Measurements from ENCODE around the gene ARHGAP24. TPM values are rescaled to one million over a fixed set of nuclear protein-coding genes. Genes with fewer than 3 reads are reported as not detected.

The ARHGAP24 gene
- total RNA-seq, 1 experiment from 2014 or later = 1.3 TPM

GRCh38 chr4:85476381-85476780, 1.4 kb downstream of the ARHGAP24 start:
- no TSS peak for BruUV-seq (replicated peaks)
- no peaks in the 10 kb centered on the region for H3K27me3 ChIP-seq (ENCODE audit: insufficient read depth, low read length)
- no peak for ATAC-seq

GRCh38 chr4:85477534-85477933, 2.6 kb downstream of the ARHGAP24 start:
- ATAC-seq (no peak), DNase-seq (ENCODE audit: low read depth, low spot score) (no peak)
- no peak overlapping the region for H3K4me2 ChIP-seq (ENCODE audit: low read length)
- no peaks in the 10 kb centered on the region for H3K9me3 ChIP-seq (ENCODE audit: control insufficient read depth in 1 of 2, insufficient read depth in 1 of 2, low read depth in 1 of 2, low read length in 2 of 2)
- no peaks in the 10 kb centered on the region for H4K20me1 ChIP-seq (ENCODE audit: insufficient read depth)
- H3K36me3 ChIP-seq (ENCODE audit: control insufficient read depth in 1 of 2, insufficient read depth in 2 of 2, low read length in 2 of 2) = no peaks in the 10 kb centered on the region
- H3K4me1 ChIP-seq (ENCODE audit: control insufficient read depth in 1 of 2, insufficient read depth in 2 of 2, low read length in 2 of 2) = peaks cover 2 to 6% of the 10 kb centered on the region in 2 experiments; a peak in 3 of 4 replicates
- H2AFZ ChIP-seq (ENCODE audit: low read depth, low read length, poor library complexity, severe bottlenecking) = no peak overlapping the region
- POLR2A ChIA-PET = no interaction called here
- no peak overlapping the region for H3K27ac ChIP-seq (ENCODE audit: low read depth, low read length)
- no peak overlapping the region for H3K4me3 ChIP-seq (replicated peaks in 1 of 2; ENCODE audit: low read depth in 1 of 2, low read length in 2 of 2)
- RAD21 ChIA-PET (ENCODE audit: low non-redundant PET in 1 of 2, low total read pairs in 2 of 2, uncharacterized antibody in 2 of 2, unreplicated experiment in 2 of 2) = no interaction called here
- TF ChIP-seq EZH2 (IDR thresholded peaks at IDR 0.05) (no peak), MAX (IDR thresholded peaks at IDR 0.05) (no peak), CBX3 (IDR thresholded peaks at IDR 0.05; ENCODE audit: low read depth) (no peak), YY1 (IDR thresholded peaks at IDR 0.05; ENCODE audit: extremely low read depth, insufficient replicate concordance, low read depth, low read length) (no peak), ATF3 (IDR thresholded peaks at IDR 0.05) (no peak)
- H3K9me2 ChIP-seq (ENCODE audit: insufficient read depth) = no peaks in the 10 kb centered on the region
- no TSS peak for BruUV-seq (replicated peaks)
- intact Hi-C loops (cut with micrococcal nuclease) = loop anchor here (10.0 kb wide), 1 partner anchor 267 kb away; no protein-coding TSS in a partner anchor
- CTCF ChIA-PET = no interaction called here
- no peaks in the 10 kb centered on the region for H3K27me3 ChIP-seq (ENCODE audit: insufficient read depth, low read length)
- no peak overlapping the region for H3K9ac ChIP-seq (ENCODE audit: low read length)
- H3K79me2 ChIP-seq (ENCODE audit: insufficient read depth, low read length) = no peaks in the 10 kb centered on the region

More at GRCh38 chr4:85476381-85476780, 1.4 kb downstream of the ARHGAP24 start:
- Histone ChIP-seq H4K20me1 (ENCODE audit: insufficient read depth) (no peaks in the 10 kb centered on the region), H3K9me2 (ENCODE audit: insufficient read depth) (no peaks in the 10 kb centered on the region), H3K4me2 (ENCODE audit: low read length) (0 out of 2 replicates have a peak overlapping the region, but pooled peaks have one; percentile 23), H3K36me3 (ENCODE audit: control insufficient read depth in 1 of 2, insufficient read depth in 2 of 2, low read length in 2 of 2) (no peaks in the 10 kb centered on the region), H2AFZ (ENCODE audit: low read depth, low read length, poor library complexity, severe bottlenecking) (peak overlapping the region; percentile 76), H3K9ac (ENCODE audit: low read length) (no peak overlapping the region), H3K79me2 (ENCODE audit: insufficient read depth, low read length) (no peaks in the 10 kb centered on the region), H3K27ac (ENCODE audit: low read depth, low read length) (no peak overlapping the region), H3K9me3 (ENCODE audit: control insufficient read depth in 1 of 2, insufficient read depth in 1 of 2, low read depth in 1 of 2, low read length in 2 of 2) (no peaks in the 10 kb centered on the region), H3K4me3 (replicated peaks in 1 of 2; ENCODE audit: low read depth in 1 of 2, low read length in 2 of 2) (no peak overlapping the region), H3K4me1 (ENCODE audit: control insufficient read depth in 1 of 2, insufficient read depth in 2 of 2, low read length in 2 of 2) (peaks cover 2 to 6% of the 10 kb centered on the region in 2 experiments; a peak in 3 of 4 replicates)
- TF ChIP-seq SIN3A (IDR thresholded peaks at IDR 0.05; ENCODE audit: low read depth) (no peak), ZFX (IDR thresholded peaks at IDR 0.05) (no peak), EGR1 (IDR thresholded peaks at IDR 0.05; ENCODE audit: low read depth) (no peak), FOSL1 (IDR thresholded peaks at IDR 0.05; ENCODE audit: low read depth) (no peak), ZBTB33 (IDR thresholded peaks at IDR 0.05; ENCODE audit: extremely low read depth, insufficient replicate concordance, low read length) (no peak), ELF1 (IDR thresholded peaks at IDR 0.05; ENCODE audit: borderline replicate concordance, low read depth) (no peak), JUND (IDR thresholded peaks at IDR 0.05) (no peak), CEBPB (IDR thresholded peaks at IDR 0.05; ENCODE audit: low read depth) (no peak), RAD21 (IDR thresholded peaks at IDR 0.05; ENCODE audit: low read depth) (no peak)
- POLR2A ChIA-PET = no interaction called here
- DNase-seq (ENCODE audit: low read depth, low spot score) = no peak
- RAD21 ChIA-PET (ENCODE audit: low non-redundant PET in 1 of 2, low total read pairs in 2 of 2, uncharacterized antibody in 2 of 2, unreplicated experiment in 2 of 2) = no interaction called here
- CTCF ChIA-PET = no interaction called here
- intact Hi-C loops (cut with micrococcal nuclease) = loop anchor here (10.0 kb wide), 1 partner anchor 268 kb away; no protein-coding TSS in a partner anchor
